Stimulated activated CD4-positive, alpha-beta T cell treated with anti-CD3 and anti-CD28 coated beads, Interleukin-12 subunit alpha, Interleukin-12 subunit beta, amount 100 ng/mL, for 24 hours (primary cell): ENCODE measurements around the gene EVC2.

Experiments used
- DNase-seq, 2 experiments: peaks; one replicate each; pipeline ENCODE4 v3.0.0-alpha.2; 2020; ENCODE audit warnings: low read depth in 2 of 2

Gene EVC2

DNA sequence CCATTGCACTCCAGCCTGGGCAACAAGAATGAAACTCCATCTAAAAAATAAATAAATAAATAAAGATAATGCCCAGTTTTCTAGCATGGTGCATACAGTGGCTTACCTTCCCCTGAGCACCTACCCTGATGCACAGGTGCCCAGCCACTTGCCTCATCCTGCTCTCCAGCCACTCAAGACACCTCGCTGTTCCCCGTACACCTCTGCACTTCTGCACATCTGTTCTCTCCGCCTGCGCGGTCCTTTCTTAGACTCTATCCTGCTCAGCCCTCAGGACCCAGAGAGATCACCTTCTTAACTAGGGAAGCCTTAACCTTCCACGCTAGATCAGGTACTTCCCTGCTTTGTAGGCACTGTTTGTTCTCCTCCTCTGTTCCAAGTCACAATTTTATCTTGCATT, 5.5 kb upstream of the EVC2 start:
- no peak for DNase-seq

- DNase-seq: no peak
Measured at GRCh38 chr4:5712931-5713330, 4.6 kb upstream of the EVC2 start.

DNA sequence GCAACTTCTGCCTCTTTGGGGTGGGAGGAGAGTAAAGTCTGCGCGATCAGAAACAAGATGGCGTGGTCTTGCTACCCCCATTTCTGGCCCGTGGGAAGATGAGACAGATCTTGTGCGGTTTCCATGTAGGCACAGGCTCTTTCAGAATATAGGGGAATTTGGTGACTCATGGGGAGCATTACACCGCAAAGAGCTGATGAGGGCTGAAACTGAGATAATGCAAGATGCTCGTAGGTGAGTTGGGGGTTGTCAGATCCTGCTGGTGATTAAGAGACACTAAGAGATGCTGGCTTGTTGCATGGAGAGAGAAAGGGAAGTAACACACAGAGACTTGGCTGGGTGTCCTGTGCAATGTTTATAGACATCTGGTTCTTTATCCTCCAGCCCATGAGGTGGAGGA, 4.2 kb upstream of the EVC2 start:
- peak in 1 of 2 experiments; percentile 11 for DNase-seq

DNA sequence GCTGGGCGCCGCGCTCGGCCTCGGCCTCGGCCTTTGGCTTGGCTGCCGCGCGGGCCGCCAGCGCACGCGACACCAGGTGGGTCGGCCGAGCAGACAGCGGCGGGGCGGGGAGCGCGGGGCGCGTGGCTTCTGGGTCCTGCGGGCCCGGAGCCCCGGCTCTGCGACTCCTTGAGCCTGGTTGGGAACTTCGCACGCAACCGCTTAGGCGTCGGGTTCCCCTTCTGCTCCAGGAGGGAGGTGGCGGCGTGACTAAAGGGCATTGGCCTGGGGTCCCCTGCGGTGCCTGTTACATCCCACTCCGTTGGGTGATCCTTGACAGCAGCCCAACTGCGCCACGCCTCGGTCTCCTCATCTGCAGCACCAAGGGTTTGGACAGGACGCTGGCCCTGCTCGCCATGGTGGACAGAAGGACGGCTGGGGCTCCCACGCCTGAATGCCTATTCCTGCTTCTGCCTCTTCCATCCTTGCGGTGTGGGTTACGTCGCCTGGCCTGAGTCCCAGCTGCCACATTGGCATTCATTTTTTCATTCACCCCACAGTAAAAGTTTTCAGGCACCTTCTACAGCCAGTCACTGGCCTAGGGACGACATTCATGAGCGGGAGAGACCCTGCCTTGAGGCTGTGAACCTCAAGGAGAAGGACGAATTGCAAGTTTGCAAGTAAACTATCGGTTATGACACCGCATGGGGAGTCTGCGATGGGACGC, 3.3 kb upstream of the EVC2 start:
- DNase-seq: no peak

DNA sequence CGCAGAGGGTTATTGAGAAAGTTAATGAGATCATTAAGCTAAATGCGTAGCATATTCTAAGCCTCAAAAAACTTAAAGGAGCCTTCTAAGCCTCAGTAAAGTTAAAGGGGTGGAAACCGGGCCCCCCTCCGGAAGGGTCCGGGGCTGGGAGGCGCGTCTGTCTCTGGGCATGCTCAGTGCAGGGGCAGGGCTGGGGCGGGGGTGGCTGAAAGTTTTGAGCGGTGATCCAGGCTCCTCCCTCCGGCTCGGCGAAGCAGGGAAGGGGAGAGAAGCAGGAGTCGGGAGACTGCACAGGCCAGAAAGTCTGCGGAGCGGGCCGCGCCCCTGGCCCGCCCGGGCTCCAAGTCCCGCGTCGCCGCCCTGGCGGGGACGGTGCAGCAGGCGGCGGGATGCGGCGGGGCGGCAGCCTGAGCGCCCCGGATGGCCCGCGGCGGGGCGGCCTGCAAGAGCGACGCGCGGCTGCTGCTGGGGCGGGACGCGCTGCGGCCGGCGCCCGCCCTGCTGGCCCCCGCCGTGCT, 2.7 kb upstream of the EVC2 start, which contains the start of gene EVC:
TSS of gene EVC (plus strand) at position 241 of the 518 bp plus-strand sequence. CDS start at position 421, 180 bp downstream.
- DNase-seq: peak in 1 of 2 experiments; percentile 16

DNA sequence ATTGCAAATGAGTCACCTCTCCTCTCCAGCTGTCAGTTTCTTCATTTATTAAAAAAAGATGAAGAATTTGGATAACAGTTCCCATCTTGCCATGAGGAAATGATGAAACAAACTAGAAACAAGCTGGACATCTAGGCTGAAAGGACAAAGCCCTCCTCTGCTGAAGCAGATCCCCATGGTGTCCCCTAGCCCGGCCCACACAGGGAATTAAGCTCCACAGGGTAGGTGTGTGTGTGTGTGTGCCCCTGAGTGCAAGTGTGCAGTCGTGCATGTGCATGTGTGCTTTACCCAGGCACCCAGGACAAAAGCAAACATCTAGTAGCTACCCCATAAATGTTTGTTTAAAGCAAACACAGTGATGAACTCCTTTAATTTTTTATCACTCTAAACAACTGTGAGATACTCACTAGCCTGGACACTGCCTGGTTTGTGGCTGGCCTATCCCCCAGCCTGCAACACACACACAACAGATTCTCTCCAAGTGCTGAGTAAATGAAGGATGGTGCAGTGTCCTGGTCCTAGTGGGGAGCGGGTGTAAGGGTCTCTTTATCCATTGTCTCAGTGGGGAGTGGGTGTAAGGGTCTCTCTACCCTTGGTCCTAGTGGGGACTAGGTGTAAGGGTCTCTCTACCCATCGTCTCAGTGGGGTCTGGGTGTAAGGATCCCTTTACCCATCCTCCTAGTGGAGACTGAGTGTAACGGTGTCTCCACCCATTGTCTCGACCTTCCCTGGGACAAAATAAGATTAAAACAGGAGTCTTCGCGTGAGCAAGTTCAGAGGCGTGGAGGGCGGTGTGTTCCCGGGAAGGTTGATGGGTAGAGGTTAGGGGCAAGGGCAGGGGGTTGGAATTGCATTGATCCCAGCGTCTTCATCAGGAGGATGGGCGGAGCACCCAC, 2.0 kb upstream of the EVC2 start:
- no peak for DNase-seq

DNA sequence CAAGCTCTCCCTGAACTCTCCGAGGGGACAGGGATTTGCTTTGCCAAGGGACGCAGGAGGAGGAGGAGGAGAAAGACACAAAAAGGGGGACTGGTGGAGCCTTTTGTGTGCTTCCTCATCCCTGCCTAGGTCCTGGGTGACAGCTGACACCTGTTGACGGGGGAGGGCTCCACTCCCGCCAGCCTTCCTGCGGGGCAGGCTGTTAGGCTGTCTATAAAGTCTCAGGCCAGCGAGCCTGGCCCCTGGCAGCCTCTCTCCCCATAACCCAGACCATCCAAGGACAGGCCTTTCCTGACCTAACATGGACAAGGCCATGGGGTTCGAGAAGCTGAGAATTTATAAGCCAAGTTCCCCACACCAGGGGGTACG, 832 bp upstream of the EVC2 start:
- DNase-seq: no peak

- no peak for DNase-seq
Measured at GRCh38 chr4:5707778-5708448, 446 bp downstream of the EVC2 start.

DNA sequence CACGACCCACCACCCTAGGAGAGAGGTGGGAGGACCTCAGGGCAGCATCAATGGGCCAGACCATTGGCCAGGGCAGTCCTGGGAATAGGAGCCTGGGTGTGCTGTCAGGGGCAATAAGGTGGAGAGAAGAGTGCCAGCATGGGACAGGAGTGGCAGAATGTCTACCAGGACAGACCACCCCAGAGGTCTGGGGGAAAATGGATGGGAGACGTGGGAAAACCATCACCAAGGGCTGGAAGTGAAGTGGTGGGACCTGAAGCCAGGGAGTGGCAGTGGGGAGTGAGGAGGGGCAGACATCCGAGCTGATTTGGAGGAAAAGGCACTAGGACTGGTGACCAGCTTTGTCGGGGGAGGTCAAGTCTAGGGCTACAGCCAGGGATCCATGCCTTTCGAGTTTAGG, 993 bp downstream of the EVC2 start:
- no peak for DNase-seq

GRCh38 chr4:5706486-5707290, 1.7 kb downstream of the EVC2 start:
- DNase-seq: no peak

- no peak for DNase-seq
Measured at GRCh38 chr4:5705647-5706320, 2.6 kb downstream of the EVC2 start.

- no peak for DNase-seq
Measured at GRCh38 chr4:5704276-5704675, 4.1 kb downstream of the EVC2 start.

GRCh38 chr4:5703831-5704230, 4.5 kb downstream of the EVC2 start:
- no peak for DNase-seq

- DNase-seq: no peak
Measured at GRCh38 chr4:5701971-5702370, 6.4 kb downstream of the EVC2 start.

DNA sequence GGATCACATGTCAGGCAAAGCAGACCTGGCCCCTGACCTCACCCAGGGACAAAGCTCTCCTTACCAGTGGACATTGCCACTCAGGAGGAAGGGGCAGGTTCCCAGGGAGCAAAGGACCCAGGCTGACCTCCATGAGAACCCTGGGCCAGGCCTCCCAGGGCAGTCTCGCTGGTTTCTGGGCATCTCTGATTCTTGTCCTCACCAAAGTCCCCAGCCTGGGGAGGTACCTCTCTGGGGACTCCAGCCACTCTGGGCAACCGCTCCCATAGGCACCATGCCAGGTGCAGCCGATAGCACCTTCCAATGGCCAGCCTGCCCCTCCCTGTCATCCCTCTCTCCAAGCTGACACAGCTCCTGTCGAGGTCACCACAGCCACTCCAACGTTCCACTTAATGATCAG, 7.9 kb downstream of the EVC2 start:
- DNase-seq: no peak

DNA sequence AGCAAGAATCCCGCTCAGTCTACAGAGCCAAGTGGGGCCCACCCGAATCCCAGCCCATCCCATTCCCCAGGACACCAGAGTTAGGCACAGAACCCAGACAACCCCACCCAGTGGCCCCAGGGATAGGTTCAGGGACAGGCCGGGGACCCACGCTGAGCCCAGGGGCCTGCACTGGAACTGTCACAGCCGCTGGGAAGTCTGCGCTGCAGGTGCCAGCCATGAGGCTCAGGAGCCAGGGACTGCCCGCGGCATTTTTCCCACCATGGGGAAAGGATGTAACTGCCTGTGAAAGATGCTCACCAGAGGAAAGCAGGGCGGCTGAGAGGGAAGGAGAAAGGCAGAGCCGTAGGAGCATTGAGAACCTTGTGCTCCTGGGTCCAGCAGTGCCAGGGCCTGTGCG, 12.0 kb downstream of the EVC2 start:
- DNase-seq: no peak

- DNase-seq: no peak
Measured at GRCh38 chr4:5693871-5694270, 14.5 kb downstream of the EVC2 start.

DNA sequence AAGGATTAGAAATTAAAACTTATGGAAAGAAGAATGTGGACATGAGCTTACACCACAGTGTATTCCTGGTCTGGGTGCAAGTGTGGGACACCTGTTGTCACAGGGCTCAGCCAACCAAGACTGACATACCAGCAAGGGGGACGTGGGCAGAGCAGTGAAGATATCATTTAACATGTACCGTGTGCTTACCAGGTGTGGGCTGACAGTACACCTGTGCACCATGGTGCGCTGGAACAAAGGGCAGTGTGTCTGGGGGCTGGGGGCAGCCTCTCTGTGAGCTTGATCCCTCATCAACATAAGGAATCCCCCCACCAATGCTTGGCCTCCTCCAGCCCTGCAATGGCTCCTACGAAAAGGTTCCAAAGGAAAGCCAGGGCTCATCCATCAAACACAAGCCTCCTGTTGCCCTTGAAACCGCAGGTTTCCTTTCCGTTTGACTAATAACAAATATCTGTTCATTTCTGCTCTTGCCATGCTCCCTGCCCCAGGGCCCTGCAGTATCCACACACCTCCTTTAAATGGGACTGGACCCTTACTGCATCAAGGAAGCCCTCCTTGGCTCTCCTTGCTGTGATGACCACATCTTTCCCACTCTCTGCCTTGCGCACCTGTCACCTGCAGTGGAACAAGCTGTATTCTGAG, 16.7 kb downstream of the EVC2 start:
- DNase-seq: no peak

GRCh38 chr4:5689065-5689464, 19.3 kb downstream of the EVC2 start:
- no peak for DNase-seq

- DNase-seq: no peak
Measured at GRCh38 chr4:5686338-5686737, 22.0 kb downstream of the EVC2 start.
